HG03060 (cell line): ENCODE measurements around the gene RNF227.

ENCODE experiments used
- ATAC-seq: cut with Tn5 transposase; IDR thresholded peaks from one replicate; pipeline ENCODE4 v1.9.1; 2021; ENCODE audit warnings: low read depth, moderate number of reproducible peaks; ENCODE audit not compliant: unreplicated experiment

Gene RNF227

GRCh38 chr17:7930841-7931631, 14.9 kb upstream of the RNF227 start:
- no peak for ATAC-seq

GRCh38 chr17:7929158-7930023, 13.3 kb upstream of the RNF227 start, which contains the start of gene KCNAB3:
KCNAB3 (minus strand) TSS chr17:7929856; CDS start chr17:7929435, 421 bp downstream.
- ATAC-seq = no peak

- no peak for ATAC-seq
Measured at GRCh38 chr17:7927596-7927995, 11.5 kb upstream of the RNF227 start.

- ATAC-seq = no peak
Measured at GRCh38 chr17:7922845-7923628, 6.9 kb upstream of the RNF227 start.

GRCh38 chr17:7922269-7922844, 6.3 kb upstream of the RNF227 start:
- ATAC-seq = no peak

- ATAC-seq = no peak
Measured at GRCh38 chr17:7916808-7917207, 719 bp upstream of the RNF227 start.

GRCh38 chr17:7916385-7916682, 245 bp upstream of the RNF227 start:
- no peak for ATAC-seq

GRCh38 chr17:7915179-7915610, 894 bp downstream of the RNF227 start:
- ATAC-seq = no peak

- no peak for ATAC-seq
Measured at GRCh38 chr17:7912927-7913524, 3.1 kb downstream of the RNF227 start.

- no peak for ATAC-seq
Measured at GRCh38 chr17:7911116-7911515, 5.0 kb downstream of the RNF227 start.

- no peak for ATAC-seq
Measured at GRCh38 chr17:7910711-7911110, 5.4 kb downstream of the RNF227 start.

- ATAC-seq = no peak
Measured at GRCh38 chr17:7910281-7910680, 5.8 kb downstream of the RNF227 start.

GRCh38 chr17:7909089-7909488, 7.0 kb downstream of the RNF227 start:
- ATAC-seq = no peak

- no peak for ATAC-seq
Measured at GRCh38 chr17:7903154-7904103, 12.7 kb downstream of the RNF227 start.

GRCh38 chr17:7897773-7898172, 18.3 kb downstream of the RNF227 start:
- no peak for ATAC-seq

GRCh38 chr17:7897090-7897489, 19.0 kb downstream of the RNF227 start:
- no peak for ATAC-seq

- no peak for ATAC-seq
Measured at GRCh38 chr17:7894866-7895265, 21.2 kb downstream of the RNF227 start.

- ATAC-seq = no peak
Measured at GRCh38 chr17:7894226-7894625, 21.9 kb downstream of the RNF227 start.
